Loucy (cell line): Measurements from ENCODE around the gene ARHGAP26.

ENCODE experiments used
- CTCF ChIP-seq: fragments of 200-600 bp; sonication (generic); conservative IDR thresholded peaks from 2 replicates; pipeline ENCODE4 v1.5.1; 2014; ENCODE audit warnings: mild to moderate bottlenecking, antibody characterized with exemption, low read length
- EZH2phosphoT487 ChIP-seq: fragments of 200-600 bp; IDR thresholded peaks from 2 replicates; pipeline ENCODE4 v1.6.1; 2018; ENCODE audit warnings: antibody characterized with exemption, mild to moderate bottlenecking, moderate library complexity, borderline replicate concordance

GRCh38 chr5:143073766-143074165, 303.6 kb downstream of the ARHGAP26 start:
- TF ChIP-seq CTCF, result no peak
- TF ChIP-seq EZH2phosphoT487, result no peak
